HepG2 (cell line): Measurements from ENCODE around the gene NPHP3. TPM values are rescaled to one million over a fixed set of nuclear protein-coding genes. Genes with fewer than 3 reads are reported as not detected.

Experiments used
- ATAD3A ChIP-seq: sonication (generic); formaldehyde crosslinking; IDR thresholded peaks from 2 replicates; pipeline ENCODE4 v1.4.0; 2020; ENCODE audit warnings: missing genetic modification reagents
- FOXK2 ChIP-seq: fragments of 450-650 bp; IDR thresholded peaks from 2 replicates; pipeline ENCODE4 v1.6.1; 2016
- HOXA9 ChIP-seq: sonication (generic); formaldehyde crosslinking; IDR thresholded peaks from 2 replicates; pipeline ENCODE4 v1.8.1; 2022; ENCODE audit warnings: missing genetic modification reagents, mild to moderate bottlenecking, moderate library complexity, borderline replicate concordance
- ISX ChIP-seq: sonication (generic); formaldehyde crosslinking; conservative IDR thresholded peaks from 2 replicates; pipeline ENCODE4 v1.5.0; 2020; ENCODE audit warnings: missing genetic modification reagents
- KAT2B ChIP-seq: fragments of 150-350 bp; IDR thresholded peaks from 2 replicates; pipeline ENCODE4 v1.6.1; 2014; ENCODE audit warnings: low read depth, low read length, borderline replicate concordance
- NCOR1 ChIP-seq: fragments of 200-600 bp; sonication (generic); IDR thresholded peaks from 2 replicates; pipeline ENCODE4 v1.7.0; 2017; ENCODE audit warnings: antibody characterized with exemption, low read length, borderline replicate concordance
- NFIC ChIP-seq: IDR thresholded peaks from 2 replicates; pipeline ENCODE4 v1.6.1; 2012; ENCODE audit warnings: mild to moderate bottlenecking, low read length, inconsistent platforms
- NONO ChIP-seq, 2 experiments: fragments of 450-650 bp in 1 of 2; sonication (generic) in 1 of 2; formaldehyde crosslinking in 1 of 2; IDR thresholded peaks in 1 of 2; conservative IDR thresholded peaks in 1 of 2; 2 replicates each; pipeline versions ENCODE4 v1.6.1 to v1.8.0; 2017 to 2022; ENCODE audit warnings: mild to moderate bottlenecking in 1 of 2, missing genetic modification reagents in 1 of 2, moderate library complexity in 1 of 2
- NR1H2 ChIP-seq: sonication (generic); formaldehyde crosslinking; IDR thresholded peaks from 2 replicates; pipeline ENCODE4 v1.8.1; 2022; ENCODE audit warnings: low read depth, missing genetic modification reagents, borderline replicate concordance
- RFXAP ChIP-seq: sonication (generic); formaldehyde crosslinking; IDR thresholded peaks from 2 replicates; pipeline ENCODE4 v1.4.0; 2020; ENCODE audit warnings: missing genetic modification reagents, borderline replicate concordance
- TBP ChIP-seq: sonication (generic); formaldehyde crosslinking; IDR thresholded peaks from 2 replicates; pipeline ENCODE4 v1.5.0; 2020; ENCODE audit warnings: missing genetic modification reagents
- TFAP4 ChIP-seq: sonication (generic); IDR thresholded peaks from 2 replicates; pipeline ENCODE4 v1.6.1; 2016; ENCODE audit warnings: low read depth, borderline replicate concordance
- TMF1 ChIP-seq: sonication (generic); formaldehyde crosslinking; IDR thresholded peaks from 2 replicates; pipeline ENCODE4 v1.8.1; 2022; ENCODE audit warnings: low read depth, missing genetic modification reagents
- USF2 ChIP-seq, 2 experiments: sonication (generic) in 1 of 2; formaldehyde crosslinking in 1 of 2; IDR thresholded peaks; 2 replicates each; pipeline versions ENCODE4 v1.5.1 to v1.6.1; 2011 to 2020; ENCODE audit warnings: borderline replicate concordance in 1 of 2, low read depth in 1 of 2, low read length in 1 of 2, mild to moderate bottlenecking in 1 of 2, missing genetic modification reagents in 1 of 2, moderate library complexity in 1 of 2
- ZFP41 ChIP-seq: sonication (generic); formaldehyde crosslinking; IDR thresholded peaks from 2 replicates; pipeline ENCODE4 v1.4.0; 2020; ENCODE audit warnings: mild to moderate bottlenecking, missing genetic modification reagents, borderline replicate concordance
- ZMAT5 ChIP-seq: sonication (generic); formaldehyde crosslinking; IDR thresholded peaks from 2 replicates; pipeline ENCODE4 v1.5.0; 2020; ENCODE audit warnings: mild to moderate bottlenecking, low read depth, missing genetic modification reagents, borderline replicate concordance
- ZNF142 ChIP-seq: sonication (generic); formaldehyde crosslinking; IDR thresholded peaks from 2 replicates; pipeline ENCODE4 v1.4.0; 2020; ENCODE audit warnings: missing genetic modification reagents
- ZNF451 ChIP-seq: sonication (generic); formaldehyde crosslinking; IDR thresholded peaks from 2 replicates; pipeline ENCODE4 v1.5.0; 2020; ENCODE audit warnings: mild to moderate bottlenecking, missing genetic modification reagents
- ZSCAN21 ChIP-seq: sonication (generic); formaldehyde crosslinking; IDR thresholded peaks from 2 replicates; pipeline ENCODE4 v1.8.0; 2022; ENCODE audit warnings: mild to moderate bottlenecking, missing genetic modification reagents, moderate library complexity, borderline replicate concordance
- ZSCAN22 ChIP-seq: sonication (generic); formaldehyde crosslinking; IDR thresholded peaks from 2 replicates; pipeline ENCODE4 v1.4.0; 2020; ENCODE audit warnings: mild to moderate bottlenecking, missing genetic modification reagents
- polyA plus RNA-seq, 8 experiments: library from polyadenylated mRNA; depleted of rRNA in 3 of 8; stranded (reverse) in 7 of 8; unstranded in 1 of 8; fragments of >200 nt; fragmentation: Illumina TruSeq in 4 of 8; extraction: Trizol in 4 of 8; gene quantifications; 2 replicates each; pipeline versions ENCODE4 v1.2.1 to v1.2.3, GENCODE V29; 2011 to 2016; ENCODE audit warnings: low read depth in 4 of 8, missing spikeins in 1 of 8, mixed read lengths in 1 of 8; ENCODE audit not compliant: insufficient read depth in 1 of 8
- total RNA-seq, 5 experiments: library from RNA; depleted of rRNA; stranded (reverse); fragments of >200 nt; fragmentation: Illumina TruSeq; extraction: Trizol; gene quantifications; 2 replicates each; pipeline ENCODE4 v1.2.3, GENCODE V29; 2016; ENCODE audit warnings: low read depth in 1 of 5

NPHP3 gene
- total and polyA plus RNA-seq, 2 of the 13 experiments (the other 11 are each of a cell fraction or from before 2014, with no cell fraction given): 11.0 to 20.2 TPM

- TF ChIP-seq USF2 (IDR thresholded peaks at IDR 0.05; ENCODE audit: low read depth, low read length): no peak
- TF ChIP-seq USF2 (CRISPR knock-in tag; IDR thresholded peaks at IDR 0.05; ENCODE audit: borderline replicate concordance): 0 out of 2 replicates have a peak, but pooled peaks have one; percentile 9
- no peak for TF ChIP-seq NR1H2 (CRISPR knock-in tag)
- TF ChIP-seq ATAD3A (CRISPR knock-in tag): no peak
- TF ChIP-seq ISX (CRISPR knock-in tag): no peak
- TF ChIP-seq NCOR1: 0 out of 2 replicates have a peak, but pooled peaks have one; percentile 4
- TF ChIP-seq NONO (IDR thresholded peaks at IDR 0.05): no peak
- no peak; the same call in none of the 2 replicates for TF ChIP-seq NONO (CRISPR knock-in tag; conservative IDR thresholded peaks at IDR 0.05)
- TF ChIP-seq ZSCAN22 (CRISPR knock-in tag): no peak
- no peak for TF ChIP-seq FOXK2
- no peak for TF ChIP-seq KAT2B
- TF ChIP-seq TBP (CRISPR knock-in tag): no peak
- TF ChIP-seq ZNF142 (CRISPR knock-in tag): no peak
- TF ChIP-seq ZNF451 (CRISPR knock-in tag): peak; percentile 42; the same call in 1 of the 2 replicates
- TF ChIP-seq RFXAP (CRISPR knock-in tag): peak; percentile 70; the same call in 1 of the 2 replicates
- no peak for TF ChIP-seq ZSCAN21 (CRISPR knock-in tag)
- TF ChIP-seq ZMAT5 (CRISPR knock-in tag): no peak
- TF ChIP-seq ZFP41 (CRISPR knock-in tag): no peak
- no peak; the same call in 1 of the 2 replicates for TF ChIP-seq TFAP4
- TF ChIP-seq HOXA9 (CRISPR knock-in tag): no peak
- no peak for TF ChIP-seq TMF1
- TF ChIP-seq NFIC: no peak
Measured at GRCh38 chr3:132659365-132660051, 62.7 kb downstream of the NPHP3 start, which contains the start of gene ACAD11 (continued).
